GM23338 (cell line): ENCODE data around the gene DISP3.

Source experiments
- CREB1 ChIP-seq: fragments of 250-450 bp; sonication (Bioruptor Pico); IDR thresholded peaks from 2 replicates; pipeline ENCODE4 v1.5.0; 2020; ENCODE audit warnings: low read depth, mild to moderate bottlenecking, moderate library complexity
- EZH2 ChIP-seq: fragments of 200-600 bp; sonication (generic); IDR thresholded peaks from one replicate; pipeline ENCODE4 v1.8.0; 2017; ENCODE audit warnings: antibody characterized with exemption, mild to moderate bottlenecking, low read depth; ENCODE audit not compliant: unreplicated experiment
- EZH2phosphoT487 ChIP-seq: fragments of 200-600 bp; sonication (generic); IDR thresholded peaks from one replicate; pipeline ENCODE4 v1.8.1; 2018; ENCODE audit warnings: antibody characterized with exemption; ENCODE audit not compliant: unreplicated experiment
- JUNB ChIP-seq: IDR thresholded peaks from one replicate; pipeline ENCODE4 v1.6.1; 2016; ENCODE audit warnings: antibody characterized with exemption; ENCODE audit not compliant: unreplicated experiment
- NANOG ChIP-seq: IDR thresholded peaks from 2 replicates; pipeline ENCODE4 v1.6.1; 2016; ENCODE audit warnings: antibody characterized with exemption, borderline replicate concordance
- POLR2AphosphoS5 ChIP-seq: IDR thresholded peaks from 2 replicates; pipeline ENCODE4 v1.6.1; 2016; ENCODE audit warnings: antibody characterized with exemption, low read depth
- ZNF331 ChIP-seq: fragments of 250-450 bp; sonication (Bioruptor Pico); IDR thresholded peaks from 2 replicates; pipeline ENCODE4 v1.5.0; 2020; ENCODE audit warnings: low read depth, mild to moderate bottlenecking, moderate library complexity
- TF ChIP-seq, protein P1 (sequence below), 2 experiments: fragments of 200-600 bp in 1 of 2; sonication (generic) in 1 of 2; conservative IDR thresholded peaks; 2 replicates each; pipeline versions ENCODE4 v1.5.1 to v1.6.1; 2016 to 2017; ENCODE audit warnings: antibody characterized with exemption in 2 of 2, low read depth in 2 of 2, mild to moderate bottlenecking in 2 of 2, moderate library complexity in 1 of 2
- TF ChIP-seq, protein P2 (sequence below): IDR thresholded peaks from one replicate; pipeline ENCODE4 v1.6.1; 2018; ENCODE audit warnings: antibody characterized with exemption; ENCODE audit not compliant: unreplicated experiment
- TF ChIP-seq, protein P3 (sequence below): IDR thresholded peaks from 2 replicates; pipeline ENCODE4 v1.6.1; 2016; ENCODE audit warnings: antibody characterized with exemption

DNA sequence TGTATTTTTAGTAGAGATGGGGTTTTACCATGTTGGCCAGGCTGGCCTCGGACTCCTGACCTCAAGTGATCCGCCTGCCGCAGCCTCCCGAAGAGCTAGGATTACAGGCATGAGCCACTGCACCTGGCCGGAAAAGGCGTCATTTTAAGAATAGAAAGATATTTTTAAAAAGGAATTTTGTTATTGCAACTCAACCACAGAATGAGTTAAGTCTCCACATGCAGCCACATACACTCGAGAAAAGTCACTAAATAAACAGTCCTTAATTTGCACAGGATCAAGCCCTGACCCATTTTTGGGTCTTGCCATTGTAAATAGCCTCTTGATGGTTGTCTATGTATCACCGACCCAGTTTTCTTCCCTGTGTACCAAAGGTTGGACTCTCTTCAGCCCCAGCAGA, 89.7 kb downstream of the DISP3 start:
- TF ChIP-seq POLR2AphosphoS5 (no peak), EZH2 (no peak), EZH2phosphoT487 (no peak), CREB1 (CRISPR knock-in tag) (no peak), JUNB (no peak), NANOG (no peak), ZNF331 (CRISPR knock-in tag) (no peak)
- TF ChIP-seq, protein P1, sequence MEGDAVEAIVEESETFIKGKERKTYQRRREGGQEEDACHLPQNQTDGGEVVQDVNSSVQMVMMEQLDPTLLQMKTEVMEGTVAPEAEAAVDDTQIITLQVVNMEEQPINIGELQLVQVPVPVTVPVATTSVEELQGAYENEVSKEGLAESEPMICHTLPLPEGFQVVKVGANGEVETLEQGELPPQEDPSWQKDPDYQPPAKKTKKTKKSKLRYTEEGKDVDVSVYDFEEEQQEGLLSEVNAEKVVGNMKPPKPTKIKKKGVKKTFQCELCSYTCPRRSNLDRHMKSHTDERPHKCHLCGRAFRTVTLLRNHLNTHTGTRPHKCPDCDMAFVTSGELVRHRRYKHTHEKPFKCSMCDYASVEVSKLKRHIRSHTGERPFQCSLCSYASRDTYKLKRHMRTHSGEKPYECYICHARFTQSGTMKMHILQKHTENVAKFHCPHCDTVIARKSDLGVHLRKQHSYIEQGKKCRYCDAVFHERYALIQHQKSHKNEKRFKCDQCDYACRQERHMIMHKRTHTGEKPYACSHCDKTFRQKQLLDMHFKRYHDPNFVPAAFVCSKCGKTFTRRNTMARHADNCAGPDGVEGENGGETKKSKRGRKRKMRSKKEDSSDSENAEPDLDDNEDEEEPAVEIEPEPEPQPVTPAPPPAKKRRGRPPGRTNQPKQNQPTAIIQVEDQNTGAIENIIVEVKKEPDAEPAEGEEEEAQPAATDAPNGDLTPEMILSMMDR (conservative IDR thresholded peaks at IDR 0.05; ENCODE audit: low read depth in 2 of 2): no peak
- TF ChIP-seq, protein P2, sequence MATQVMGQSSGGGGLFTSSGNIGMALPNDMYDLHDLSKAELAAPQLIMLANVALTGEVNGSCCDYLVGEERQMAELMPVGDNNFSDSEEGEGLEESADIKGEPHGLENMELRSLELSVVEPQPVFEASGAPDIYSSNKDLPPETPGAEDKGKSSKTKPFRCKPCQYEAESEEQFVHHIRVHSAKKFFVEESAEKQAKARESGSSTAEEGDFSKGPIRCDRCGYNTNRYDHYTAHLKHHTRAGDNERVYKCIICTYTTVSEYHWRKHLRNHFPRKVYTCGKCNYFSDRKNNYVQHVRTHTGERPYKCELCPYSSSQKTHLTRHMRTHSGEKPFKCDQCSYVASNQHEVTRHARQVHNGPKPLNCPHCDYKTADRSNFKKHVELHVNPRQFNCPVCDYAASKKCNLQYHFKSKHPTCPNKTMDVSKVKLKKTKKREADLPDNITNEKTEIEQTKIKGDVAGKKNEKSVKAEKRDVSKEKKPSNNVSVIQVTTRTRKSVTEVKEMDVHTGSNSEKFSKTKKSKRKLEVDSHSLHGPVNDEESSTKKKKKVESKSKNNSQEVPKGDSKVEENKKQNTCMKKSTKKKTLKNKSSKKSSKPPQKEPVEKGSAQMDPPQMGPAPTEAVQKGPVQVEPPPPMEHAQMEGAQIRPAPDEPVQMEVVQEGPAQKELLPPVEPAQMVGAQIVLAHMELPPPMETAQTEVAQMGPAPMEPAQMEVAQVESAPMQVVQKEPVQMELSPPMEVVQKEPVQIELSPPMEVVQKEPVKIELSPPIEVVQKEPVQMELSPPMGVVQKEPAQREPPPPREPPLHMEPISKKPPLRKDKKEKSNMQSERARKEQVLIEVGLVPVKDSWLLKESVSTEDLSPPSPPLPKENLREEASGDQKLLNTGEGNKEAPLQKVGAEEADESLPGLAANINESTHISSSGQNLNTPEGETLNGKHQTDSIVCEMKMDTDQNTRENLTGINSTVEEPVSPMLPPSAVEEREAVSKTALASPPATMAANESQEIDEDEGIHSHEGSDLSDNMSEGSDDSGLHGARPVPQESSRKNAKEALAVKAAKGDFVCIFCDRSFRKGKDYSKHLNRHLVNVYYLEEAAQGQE: no peak
- TF ChIP-seq, protein P3, sequence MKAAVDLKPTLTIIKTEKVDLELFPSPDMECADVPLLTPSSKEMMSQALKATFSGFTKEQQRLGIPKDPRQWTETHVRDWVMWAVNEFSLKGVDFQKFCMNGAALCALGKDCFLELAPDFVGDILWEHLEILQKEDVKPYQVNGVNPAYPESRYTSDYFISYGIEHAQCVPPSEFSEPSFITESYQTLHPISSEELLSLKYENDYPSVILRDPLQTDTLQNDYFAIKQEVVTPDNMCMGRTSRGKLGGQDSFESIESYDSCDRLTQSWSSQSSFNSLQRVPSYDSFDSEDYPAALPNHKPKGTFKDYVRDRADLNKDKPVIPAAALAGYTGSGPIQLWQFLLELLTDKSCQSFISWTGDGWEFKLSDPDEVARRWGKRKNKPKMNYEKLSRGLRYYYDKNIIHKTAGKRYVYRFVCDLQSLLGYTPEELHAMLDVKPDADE: no peak
